Stimulated activated CD8-positive, alpha-beta memory T cell treated with anti-CD3 and anti-CD28 coated beads, Interleukin-2, amount 100 ng/mL, for 1 hour (primary cell): ENCODE measurements around the gene ZFYVE28.
"Not testable (repeated sequence)": the region's sequence is repeated elsewhere in the genome, so short reads cannot be mapped to it uniquely, and the experiment has no call there.

ENCODE experiments used
- DNase-seq, 2 donors: peaks; one replicate each; pipeline ENCODE4 v3.0.0-alpha.2; 2020; ENCODE audit warnings: low read depth in 2 of 2

The ZFYVE28 gene

DNA sequence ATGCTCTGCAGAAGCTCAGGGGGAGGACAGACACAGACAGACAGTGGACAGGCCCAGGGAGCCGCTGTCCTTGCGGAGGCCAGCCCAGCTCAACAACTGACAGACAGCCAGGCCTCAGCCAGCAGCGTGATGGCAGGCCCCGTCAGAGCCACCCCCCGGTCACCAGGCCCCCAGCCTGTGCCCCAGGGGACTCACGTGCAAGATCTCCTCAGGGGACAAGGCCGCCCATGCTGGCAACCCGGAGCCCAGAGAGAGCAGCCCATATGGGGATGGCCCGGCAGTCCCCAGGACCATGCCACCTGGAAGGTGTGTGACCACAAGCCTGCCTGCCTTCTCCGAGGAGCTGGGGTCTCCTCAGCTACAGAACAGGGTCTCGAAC is 128.5 kb downstream of the ZFYVE28 start:
- no peak for DNase-seq

DNA sequence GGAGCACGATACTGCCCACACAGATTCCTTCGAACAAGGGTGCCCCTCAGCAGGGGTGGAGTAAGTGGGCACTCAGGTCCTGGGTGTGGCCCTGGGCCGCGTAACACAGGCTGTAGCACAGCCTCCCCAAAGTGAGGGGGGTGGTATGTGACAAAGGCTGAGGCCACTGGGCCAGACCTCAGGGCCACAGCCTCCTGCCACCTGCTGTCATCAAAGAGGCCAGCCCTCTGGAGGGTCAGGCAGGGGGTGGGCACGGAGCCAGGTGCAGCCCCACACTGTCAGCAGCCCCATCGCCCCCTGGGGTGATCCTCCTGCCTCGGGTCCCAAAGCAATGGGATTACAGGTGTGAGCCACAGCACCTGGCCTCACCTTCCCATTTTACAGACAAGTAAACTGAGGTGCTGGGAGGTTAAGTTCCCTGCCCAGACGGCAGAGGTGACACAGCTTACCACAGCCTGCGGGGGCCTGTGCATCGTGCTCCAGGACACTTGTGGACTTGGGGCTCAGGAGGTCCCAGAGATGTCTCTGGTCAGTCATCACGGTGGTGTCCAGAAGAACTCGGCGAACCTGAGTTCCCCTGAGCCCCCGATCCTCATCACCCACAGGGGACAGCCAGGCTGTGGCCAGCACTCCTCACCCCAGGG is 129.0 kb downstream of the ZFYVE28 start:
- no peak for DNase-seq

DNA sequence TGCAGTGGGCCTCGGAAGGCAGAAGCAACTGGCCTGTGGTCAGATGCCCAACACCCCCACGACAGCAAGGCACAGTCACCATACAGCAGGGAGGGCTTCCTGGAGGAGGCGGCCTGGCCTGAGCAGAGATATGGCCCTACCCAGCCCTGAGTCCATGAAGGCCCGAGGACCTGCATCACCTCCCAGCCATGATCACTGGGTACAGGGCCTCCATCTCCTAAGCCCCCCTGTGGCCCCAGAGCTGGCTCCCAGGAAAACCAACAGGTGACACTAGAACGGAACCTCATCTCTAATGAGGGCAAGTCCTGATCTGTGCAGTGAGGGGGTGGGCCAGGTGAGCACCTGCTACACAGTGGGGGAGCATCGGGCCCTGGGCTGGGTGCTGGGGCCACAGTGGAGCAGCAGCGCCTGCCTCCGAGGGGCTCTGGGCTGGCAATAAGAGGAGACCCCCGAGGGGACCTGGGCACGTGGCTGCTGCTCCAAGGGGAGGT is 130.3 kb downstream of the ZFYVE28 start:
- DNase-seq: no peak

DNA sequence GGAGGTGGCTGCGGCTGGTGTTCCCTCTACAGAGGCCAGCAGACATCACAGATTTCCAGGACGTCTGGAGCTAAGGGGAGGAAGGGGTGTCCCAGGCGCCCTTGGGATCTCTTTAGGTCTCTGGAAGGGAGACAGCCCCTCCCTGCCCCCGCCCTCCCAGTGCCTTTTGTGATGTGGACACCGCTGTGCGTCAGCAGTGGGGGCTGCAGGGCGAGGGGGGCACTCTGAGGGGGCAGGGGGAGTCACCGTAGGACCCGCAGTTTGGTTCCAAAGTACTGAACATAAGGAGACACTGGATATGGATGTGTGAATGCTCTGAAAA is 130.9 kb downstream of the ZFYVE28 start:
- DNase-seq: no peak

DNA sequence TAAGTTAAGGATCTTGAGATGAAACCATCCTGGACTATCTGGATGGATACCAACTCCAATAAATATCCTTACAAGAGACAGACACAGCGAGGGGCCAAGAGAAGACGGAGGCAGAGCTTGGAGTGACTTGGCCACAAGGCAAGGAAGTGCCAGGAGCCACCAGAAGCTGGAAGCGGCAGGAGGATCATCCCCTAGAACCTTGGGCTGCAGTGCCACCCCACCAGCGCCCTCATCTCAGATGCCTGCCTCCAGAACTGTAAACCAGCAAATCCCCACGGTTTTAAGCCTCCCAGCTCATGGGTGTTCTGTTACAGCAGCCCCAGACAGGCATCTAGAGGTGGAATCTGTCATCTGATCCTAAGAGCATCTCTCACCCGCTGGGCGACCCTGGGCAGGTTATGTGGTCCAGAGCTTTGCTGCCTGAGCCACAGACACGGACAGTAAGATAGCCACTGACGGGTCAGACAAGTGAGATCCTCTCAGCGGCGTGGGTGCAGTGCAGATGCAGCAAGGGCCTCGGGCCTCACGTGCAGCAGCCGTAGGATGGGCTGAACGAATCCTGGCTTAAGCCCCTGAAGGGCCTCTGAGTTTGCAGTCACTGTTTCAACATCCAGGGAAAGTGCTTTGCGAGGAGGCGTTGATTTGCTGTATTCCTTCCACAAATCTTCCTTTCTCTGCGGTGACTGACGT is 131.4 kb downstream of the ZFYVE28 start:
- DNase-seq: no peak

DNA sequence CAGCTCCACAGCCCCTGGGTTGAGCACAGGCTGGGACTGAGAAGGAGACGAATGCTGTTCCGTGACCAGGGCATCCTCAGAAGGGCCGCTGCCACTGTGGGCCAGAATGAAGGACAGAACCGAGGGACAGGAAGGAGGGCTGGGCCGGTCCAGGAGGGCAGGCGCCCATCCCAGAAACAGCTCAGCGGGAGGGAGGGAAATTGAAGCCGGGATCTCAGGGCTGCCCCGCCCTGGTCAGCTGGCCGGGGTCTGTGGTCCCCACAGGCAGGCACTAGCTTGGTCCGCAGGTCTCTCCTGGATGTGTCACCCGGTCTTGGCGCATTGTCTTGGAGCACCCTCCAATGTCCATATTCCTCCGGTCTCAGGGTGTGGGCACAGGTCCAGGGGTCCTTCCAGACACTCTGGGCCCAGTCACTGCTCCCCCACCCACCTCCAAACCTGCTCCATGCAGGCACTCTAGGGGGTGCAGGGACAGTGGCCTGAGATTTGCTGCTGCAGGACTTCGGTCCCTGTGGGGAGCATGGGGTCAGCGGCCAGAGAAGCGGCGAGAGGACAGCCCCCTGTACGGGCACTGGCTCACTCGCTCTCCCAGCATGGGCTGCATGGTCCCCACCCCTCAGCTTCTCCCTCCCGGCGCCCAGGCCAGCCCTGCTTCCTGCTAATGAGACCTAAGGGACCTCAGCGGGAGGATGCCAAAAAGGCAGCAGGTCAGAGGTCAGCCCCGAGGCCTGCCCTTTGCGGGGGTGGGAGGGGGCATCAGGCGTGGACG is 132.6 kb downstream of the ZFYVE28 start:
- no peak for DNase-seq

DNA sequence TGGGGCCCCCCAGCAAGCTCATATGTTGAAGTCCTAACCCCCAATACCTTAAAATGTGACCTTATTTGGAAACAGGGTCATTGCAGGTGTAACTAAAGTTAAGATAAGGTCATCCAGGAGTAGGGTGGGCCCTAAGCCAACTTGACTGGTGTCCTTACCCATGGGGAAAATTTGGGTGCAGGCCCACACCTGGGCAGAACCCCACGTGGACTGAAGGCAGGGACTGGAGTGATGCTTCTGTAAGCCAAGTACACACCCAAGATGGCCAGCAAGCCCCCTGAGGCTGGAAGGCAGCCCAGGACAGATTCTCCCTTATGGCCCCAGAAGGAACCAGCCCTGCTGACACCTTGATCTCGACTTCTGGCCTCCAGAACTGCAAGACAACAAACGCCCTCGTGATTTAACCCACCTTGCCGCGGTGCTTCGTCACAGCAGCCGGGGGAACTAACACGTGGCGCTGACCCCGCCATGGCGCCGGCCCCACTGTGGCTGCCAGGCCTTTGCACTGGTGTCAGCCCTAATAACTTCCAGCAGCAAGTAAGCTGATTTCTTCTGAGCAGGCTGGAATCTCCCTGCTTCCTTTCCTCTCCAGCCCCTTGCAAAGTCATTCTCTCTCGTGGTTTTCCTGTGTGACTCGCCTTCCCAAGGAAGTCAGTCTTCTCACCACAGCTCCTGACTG is 133.4 kb downstream of the ZFYVE28 start:
- no peak for DNase-seq

DNA sequence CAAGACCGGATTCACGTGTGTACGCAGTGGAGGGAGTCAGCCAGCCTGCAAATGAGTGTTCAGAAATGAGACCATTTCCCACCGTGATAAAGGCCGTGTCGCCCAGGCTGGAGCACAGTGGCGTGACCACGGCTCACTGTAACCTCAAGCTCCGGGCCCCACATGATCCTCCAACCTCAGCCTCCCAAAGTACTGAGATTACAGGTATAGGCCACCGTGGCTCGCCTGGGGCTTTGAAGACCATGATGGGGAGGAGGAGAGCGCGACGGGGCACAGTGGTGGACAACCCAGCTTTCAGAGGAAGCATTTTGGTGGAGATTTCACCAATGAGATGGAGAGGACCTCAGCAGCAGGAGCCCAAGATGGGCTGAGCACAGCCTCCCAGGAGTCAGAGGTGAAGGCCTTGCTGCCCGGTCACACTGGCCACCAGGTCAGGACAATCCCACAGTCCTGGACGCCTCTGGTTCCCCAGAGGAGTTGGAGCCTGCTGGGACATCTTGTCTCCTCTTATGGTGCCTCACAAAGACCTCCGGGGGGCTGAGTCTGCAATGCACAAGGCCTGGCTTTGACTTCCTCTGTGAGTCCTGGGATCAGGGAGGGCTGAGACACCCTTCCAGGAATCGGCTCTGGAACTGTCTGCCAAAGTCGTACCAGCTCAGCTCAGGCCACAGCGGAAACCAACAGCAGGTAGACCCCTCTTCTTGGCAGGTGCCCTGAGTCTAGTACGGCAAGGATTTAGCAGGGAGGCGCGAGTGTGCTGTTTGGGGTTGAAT is 134.1 kb downstream of the ZFYVE28 start:
- no peak for DNase-seq

DNA sequence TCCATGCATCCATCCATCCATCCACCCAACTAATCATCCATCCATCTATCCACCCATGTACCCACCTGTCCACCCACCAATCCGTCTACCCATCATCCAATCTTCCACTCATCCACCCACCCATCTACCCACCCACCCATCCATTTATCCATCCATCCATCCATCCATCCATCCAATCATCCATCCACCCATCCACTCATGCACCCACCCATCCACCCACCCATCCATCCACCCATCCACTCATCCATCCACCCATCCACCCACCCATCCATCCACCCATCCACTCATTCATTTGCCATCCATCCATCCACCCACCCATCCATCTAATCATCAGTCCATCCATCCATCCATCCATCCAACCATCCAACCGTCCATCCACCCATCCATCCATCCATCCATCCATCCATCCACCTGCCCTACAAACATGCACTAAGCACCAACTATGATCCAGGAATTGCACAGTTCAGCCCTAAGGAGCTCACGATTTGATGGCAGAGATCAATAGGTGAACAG is 135.2 kb downstream of the ZFYVE28 start:
- DNase-seq: no peak

DNA sequence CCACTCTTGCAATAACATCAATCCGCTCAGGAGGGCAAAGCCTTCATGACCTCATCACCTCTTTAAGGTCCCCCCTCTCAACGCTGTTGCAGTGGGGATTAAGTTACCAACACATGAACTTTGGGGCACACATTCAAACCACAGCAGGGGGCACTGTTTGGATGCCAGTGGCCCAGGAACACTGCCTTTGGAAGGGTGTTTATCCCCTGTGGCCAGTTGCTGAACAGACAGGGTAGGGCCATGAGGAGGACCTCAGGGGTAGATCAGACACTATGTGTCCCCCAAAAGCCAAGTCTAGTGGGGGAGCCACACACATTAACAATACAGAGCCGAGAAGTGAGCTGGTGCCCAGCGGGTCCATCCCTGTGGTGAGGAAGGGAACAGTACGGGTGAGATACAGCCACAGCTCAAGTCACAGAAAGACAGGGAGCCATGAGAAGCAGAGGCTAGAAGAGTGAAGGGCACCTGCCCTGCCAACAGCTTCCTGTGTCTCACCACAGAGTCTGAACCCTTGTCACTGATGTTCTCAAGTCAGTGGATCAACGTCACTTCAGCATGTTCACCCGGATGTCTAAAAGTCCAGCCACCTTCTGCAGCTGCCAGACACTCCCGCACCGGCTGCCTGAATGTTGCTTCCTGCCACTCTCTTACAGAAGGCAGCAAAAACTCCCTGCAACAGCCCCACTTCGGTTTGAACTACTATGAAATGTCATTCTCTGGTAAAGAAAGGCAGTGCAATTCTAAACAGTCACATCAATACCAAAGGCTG is 136.7 kb downstream of the ZFYVE28 start:
- peak; percentile 55 to 72 for DNase-seq

DNA sequence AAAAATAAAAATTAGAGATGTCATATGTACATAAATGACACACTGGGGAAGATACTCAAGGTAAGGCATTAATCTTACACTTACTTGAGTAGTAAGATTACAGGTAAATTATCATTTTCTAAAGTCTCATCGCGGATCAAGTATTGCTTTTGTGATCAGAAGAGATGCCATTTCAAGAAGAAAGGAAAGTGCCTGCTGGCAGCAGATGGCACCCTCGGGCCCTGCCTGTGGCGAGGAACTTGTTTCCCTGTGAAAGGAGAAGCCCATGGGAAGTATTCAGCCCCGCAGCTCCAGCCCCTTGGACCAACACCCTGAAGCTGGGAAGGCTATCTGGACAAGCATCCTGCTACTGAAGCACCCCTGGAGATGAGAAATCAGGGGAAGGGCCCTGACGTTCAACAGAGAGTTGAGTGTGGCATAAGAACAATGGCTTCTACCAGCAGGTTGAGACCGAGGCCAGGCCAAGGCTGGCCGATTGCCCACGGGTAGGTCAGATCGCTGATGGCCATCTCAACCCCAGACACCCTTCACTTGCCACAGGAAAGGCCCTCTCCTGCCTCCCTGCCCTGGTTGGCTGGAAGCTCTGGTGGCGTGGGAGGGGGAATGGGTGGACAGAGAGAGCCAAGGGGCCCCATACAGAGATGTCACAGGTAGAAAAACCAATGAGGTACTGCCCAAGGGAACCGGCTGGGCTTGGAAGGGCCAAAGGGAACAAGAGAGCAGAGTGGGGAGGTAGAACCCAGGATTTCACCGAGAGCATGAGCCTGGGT is 137.7 kb downstream of the ZFYVE28 start:
- no peak for DNase-seq

DNA sequence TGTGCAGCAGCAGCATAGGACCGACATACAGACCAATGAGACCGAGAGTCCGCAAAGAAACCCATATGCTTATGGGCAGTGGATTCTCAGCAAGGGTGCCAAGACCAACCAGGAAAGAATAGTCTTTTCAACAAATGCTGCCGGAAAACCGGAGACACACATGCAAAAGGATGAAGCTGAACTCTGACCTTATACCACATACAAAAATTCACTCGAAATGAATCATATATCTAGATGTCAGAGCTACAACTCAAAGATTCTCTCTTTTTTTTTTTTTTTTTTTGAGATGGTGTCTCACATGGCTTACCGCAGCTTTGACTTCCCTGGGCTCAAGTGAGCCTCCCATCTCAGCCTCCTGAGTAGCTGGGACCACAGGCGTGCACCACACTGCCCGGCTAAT is 140.5 kb downstream of the ZFYVE28 start:
- DNase-seq: no peak

DNA sequence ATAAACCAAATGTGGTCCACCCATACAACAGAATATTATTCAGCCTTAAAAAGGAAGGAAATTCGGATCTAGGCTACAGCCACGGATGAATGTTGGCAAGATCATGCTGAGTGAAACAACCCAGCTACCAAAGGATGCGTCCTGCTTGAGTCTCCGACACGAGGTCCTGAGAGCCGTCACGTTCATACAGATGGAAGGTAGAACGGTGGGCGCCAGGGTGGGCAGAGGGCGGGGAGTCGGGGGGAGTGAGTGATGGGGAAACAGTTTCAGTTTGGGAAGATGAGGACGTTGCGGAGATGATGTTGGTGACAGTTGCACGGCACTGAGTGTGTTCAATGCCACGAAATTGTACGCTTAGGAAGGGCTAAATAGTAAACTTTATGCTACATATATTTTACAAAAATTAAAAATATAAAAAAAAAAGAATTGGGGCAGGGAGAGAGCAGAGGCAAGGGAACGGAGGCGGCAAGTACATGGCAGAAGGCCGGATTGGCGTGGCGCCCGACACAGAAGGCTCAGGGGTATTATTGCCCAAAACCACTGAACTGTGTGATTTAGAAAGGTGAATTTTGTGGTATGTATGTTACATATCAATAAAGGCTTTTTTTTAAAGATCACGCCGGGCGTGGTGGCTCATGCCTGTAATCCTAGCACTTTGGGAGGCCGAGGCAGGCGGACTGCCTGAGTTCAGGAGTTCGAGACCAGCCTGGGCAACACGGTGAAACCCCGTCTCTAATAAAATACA is 141.7 kb downstream of the ZFYVE28 start:
- DNase-seq: no peak

DNA sequence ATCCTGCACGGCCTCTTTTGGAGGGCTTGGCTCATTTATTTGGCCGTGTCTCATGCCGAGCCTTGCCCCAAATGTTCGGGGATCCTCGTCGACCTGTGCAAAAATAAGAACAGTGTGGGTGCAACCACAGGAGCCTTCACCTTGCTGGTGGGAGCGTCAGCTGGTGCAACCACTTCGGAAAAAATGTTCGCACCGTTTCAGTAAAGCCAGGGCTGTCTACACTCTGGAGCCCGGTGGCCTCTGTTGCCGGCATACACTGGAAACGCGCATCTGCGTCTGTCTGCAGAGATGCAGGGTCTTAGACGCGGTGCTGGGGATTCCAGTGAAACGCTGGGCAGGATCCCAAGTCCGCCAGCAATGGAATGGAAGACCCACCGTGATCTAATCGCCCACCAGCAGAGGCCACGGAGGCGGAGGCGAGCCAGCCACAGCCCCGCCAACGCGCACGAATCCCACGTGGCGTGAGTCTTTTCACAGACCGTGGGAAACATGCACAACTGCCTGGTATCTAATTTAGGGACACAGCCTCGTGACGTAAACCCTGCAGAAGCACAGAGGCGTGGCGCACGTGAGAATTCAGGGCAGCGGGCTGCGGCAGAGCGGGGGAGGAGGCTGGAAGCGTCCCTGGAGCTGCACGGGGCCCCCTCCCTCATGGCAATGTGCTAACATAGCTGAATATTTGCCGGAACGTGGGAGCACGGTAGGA is 142.7 kb downstream of the ZFYVE28 start:
- DNase-seq: no peak

DNA sequence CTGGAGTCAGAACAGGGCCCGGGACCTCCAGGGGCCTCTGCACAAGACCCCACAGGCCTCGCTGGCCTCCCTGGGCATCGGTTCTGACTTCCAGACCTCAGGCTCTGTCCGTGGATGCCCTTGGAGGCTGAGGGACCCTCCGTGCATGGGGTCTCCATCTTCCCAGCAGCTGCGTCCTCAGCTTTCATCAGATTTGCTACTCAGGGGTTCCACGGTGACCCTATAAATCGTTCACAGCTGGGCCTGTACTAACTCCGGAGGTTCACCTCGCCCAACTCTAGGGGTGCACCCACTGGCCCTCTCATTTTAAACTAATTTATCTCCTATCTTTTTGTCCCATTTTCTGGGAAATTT is 143.4 kb downstream of the ZFYVE28 start:
- not testable (repeated sequence) for DNase-seq

DNA sequence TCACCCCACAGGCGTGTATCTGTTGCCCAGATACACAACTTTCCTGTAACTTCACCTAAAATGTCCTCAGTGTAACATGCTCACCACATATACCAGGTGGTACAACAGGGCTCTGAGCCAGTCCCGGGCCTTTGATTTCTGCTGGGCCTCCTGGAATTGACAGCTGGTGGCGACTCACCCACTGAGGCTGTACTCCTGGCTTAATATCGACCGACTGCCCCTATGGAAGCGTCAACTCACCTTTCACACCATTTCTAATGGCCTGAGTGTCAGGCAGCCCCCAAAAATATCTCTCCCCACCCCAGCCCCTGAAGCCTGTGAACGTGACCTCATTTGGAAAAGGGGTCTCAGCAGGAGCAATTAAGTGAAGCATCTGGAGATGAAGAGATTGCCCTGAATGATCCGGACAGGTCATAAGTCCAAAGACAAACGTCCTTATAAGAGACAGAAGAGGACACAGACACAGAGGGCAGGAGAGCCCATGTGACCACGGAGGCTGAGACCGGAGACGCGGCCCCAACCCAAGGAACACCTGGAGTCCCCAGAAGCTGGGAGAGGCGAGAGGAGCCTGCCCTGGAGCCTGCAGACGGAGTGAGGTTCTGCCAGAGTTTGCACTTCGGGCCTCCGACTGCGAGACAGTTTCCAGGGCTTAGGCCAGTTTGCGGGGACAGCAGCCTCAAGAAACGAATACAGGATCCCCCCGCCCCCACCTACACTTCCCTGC is 144.0 kb downstream of the ZFYVE28 start:
- no peak for DNase-seq

DNA sequence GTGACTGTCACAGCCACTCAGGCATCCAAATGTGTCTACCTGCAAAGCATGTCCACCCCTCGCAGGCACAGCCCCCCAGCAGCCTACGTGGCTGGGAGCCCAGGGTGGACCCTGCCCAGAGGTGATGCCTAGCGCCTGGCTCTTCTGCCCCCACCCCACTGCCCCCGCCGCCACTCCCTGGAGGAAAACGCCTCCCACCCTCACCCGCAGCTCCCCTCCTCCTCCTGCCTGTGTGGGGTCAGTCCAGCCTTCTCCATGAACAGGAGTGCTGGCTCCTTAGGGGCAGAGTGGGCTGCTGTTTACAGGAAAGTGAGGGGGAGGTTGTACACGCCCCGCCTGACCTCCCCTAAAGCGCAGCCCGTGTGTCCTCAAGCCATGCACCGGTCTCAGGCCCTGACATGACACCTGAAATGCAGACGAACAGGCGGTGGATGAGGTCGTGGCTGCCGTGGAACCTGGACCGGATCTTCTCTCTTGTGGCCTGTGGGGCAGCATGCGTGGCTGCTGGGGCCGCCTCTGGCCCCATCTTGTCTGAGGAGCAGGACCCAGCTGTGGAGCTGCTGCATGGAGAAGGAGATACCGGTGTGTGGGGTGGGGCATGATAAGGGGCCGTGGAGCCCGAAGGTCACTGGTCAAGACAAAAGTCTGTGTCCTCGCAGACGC is 144.7 kb downstream of the ZFYVE28 start:
- DNase-seq: no peak
